Activated CD8-positive, alpha-beta memory T cell treated with anti-CD3 and anti-CD28 coated beads, Interleukin-2, amount 50 U/mL, for 1 hour (primary cell): ENCODE results near the gene GAS2L3.

ENCODE experiments used
- DNase-seq: peaks from one replicate; pipeline ENCODE4 v3.0.0-alpha.2; 2020; ENCODE audit errors: extremely low read depth

The GAS2L3 gene

DNA sequence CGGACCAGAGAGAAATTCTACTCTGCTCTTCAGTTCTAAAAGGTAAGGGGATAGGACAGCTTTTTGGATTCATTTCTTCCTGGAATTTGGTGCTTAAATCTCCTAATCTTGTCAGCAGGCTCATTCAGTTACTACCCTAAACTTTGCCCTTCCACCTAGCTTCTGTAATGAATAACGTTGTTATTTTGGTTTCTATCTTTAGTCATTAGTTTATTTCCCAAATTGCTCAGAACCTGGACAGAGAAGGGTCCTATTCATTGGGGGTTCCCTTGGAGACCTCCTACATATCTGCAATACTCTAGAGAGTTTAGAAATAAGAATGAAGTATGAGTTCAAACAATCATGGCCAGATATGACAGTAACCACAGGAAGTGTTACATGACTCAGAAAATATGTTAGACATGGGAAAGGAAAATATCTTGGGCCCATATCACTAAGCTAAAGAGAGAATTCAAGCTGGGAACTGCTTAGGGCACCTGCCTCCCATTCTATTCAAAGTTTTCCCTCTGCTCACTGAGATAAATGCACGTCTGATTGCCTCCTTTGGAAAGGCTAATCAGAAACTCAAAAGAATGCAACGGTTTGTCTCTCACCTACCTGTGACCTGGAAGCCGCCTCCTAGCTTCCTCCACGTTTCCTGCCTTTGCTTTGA lies 87.9 kb downstream of the GAS2L3 start:
- DNase-seq, result no peak

DNA sequence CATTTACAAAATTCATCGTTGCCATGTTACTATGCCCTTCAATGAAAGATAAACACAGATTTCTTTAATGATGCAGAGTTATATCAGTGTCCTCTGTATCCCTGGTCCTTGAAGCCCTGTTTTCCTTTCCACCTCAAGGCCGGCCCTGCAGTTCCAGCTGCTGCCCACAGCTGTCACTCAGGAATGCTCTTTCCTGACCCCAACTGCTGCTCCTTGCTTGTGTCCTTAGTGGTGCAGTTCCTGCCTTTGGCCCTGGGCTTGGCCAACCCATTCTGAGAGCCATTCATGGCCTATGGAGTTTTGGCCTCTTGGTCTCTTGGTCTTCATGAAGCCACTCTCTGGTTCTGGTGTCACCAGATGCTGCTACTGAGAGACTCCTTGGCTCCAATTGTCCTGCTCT lies 93.1 kb downstream of the GAS2L3 start:
- DNase-seq, result no peak

DNA sequence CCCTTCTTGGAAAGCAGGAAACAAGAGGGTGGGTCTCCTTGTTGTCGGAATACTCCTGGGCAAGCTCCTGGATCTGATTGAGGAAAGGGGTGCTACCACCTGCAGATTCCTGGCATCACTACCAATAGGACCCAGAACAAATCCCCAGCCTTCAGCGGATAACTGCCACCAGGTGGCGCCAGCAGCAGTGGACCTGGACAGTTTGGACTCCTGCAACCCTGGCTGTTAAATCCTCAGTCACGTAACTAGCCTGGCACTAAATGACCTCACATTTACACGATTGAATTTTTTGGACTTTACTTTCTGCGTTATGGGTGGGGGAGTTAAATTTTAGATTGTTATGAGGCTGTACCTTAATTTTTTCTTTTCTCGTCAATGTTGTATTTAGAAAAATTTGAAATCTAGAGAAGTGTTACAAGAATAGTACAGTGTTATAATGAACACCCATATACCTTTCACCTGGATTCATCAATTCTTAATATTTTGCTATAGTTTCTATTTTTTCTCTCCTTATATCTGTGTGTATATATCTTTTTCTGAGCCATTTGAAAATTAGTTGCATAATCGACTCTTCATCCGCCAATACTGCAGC lies 95.6 kb downstream of the GAS2L3 start:
- DNase-seq, result no peak

DNA sequence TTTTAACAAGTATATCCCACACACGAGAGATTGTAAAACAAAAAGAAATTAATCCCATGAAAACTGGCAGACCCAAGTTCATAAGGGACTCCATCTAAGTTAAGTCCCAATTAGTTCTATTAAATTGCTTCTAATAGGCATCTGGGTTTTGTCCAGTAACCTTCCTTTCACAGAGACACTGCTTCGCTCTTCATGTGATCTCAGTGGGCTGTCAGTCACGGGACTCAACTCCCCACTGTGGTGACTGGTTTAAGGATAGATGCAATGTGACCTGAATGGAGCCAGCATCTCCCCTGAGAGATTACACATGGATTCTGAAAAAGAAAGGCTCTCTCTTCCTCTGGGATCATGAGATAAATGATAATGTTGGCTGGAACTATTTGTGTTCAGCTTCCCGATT lies 96.4 kb downstream of the GAS2L3 start:
- no peak for DNase-seq

DNA sequence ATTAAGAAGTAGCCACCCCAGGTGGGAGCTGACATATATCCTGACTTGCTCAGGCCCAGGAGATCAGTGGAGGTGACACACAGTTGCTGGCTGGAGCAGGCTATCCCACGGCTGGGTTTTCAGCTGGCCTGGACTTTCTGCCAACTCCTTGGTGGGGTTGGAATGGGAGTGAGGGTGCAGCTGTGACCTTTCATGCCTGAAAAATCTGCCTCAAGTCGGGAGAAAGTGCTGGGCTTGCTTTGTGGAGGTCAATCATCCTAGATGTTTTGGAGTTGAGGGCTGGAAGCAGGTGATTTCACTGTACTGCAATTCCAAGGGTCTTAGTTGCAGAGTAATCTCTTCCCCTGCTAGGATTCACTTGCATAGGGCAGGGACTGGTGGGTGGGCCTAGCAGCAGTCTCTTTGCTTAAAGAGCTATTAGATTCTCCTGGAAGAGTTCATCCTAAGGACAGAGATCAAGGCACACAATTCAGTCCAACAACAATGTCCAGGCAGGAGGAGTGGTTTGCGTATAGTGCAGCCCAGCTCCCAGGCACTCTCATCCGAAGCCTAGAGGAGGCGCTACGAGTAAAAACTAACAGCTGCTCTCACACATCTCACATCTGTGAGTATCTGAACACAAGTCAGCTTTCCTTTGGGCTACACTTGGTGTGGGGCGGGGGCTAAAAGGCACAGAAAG lies 98.1 kb downstream of the GAS2L3 start:
- DNase-seq, result no peak

DNA sequence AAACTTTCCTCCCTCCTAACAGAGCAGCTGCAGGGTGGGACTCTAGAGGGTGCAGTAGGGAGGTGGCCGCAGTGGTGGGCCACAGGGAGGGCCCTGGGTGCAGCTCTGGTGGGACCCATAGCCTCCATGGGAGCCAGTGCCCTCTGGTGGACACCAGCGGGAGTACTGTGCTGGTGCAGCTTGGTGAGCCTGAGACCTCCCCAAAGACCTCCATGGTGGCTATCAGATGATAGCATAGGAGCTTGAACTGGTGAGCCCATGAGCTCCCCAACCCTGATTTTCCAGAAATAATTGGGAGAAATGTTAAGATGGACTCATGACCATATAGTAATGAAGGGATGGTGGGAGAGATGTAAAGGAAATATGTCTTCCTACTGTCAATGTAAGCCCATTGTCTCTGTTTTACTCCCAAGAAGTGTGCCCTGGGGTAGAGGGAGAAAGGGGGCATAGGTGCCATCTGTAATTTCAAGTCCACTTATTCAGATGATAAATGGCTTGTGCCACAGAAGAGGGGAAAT lies 98.7 kb downstream of the GAS2L3 start:
- DNase-seq, result no peak

DNA sequence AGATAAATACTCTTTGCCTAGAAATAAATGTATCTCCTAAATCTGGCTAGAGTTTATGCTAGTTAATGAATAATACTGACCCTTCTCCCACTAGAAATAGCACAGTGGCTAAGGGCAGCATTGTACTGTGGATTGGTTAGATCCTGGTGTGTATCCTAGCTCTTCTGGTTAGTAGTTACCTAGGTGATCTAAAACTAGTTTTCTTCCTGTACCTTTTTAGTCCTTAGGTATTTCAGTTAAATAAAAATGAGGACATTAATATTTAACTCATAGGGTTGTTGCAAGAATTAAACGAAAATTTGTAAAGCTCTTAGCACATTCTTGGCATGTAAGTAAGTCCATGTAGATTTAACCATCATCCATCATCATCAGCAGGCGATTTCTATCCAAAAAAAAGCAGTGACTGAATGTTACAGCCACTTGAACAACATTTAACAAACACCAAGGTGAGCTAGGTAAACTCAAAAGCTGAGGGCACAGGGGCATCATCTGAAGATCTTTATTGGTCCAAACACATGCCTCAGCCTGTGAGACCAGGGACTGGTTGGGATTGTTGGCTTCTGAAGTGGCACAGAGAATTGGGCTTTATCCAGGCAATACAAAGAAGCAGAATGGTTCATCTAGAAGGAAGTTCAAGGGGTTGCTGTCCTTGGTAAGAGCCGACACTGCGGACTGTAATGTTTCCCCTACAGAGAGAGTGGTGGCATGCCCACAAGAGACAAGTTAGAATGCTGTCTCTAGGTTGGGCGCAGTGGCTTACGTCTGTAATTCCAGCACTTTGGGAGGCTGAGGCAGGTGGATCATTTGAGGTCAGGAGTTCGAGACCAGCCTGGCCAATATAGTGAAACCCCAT lies 100.8 kb downstream of the GAS2L3 start:
- no peak for DNase-seq
